IPS-20b (cell line): ENCODE measurements around the gene PXYLP1.

Experiments used
- H3K27ac ChIP-seq: one replicate; pipeline ENCODE4 v1.5.1; 2013; ENCODE audit warnings: low read length
- H3K27me3 ChIP-seq: 2 replicates; pipeline ENCODE4 v1.6.1; 2013; ENCODE audit warnings: mild to moderate bottlenecking, low read length, inconsistent platforms; ENCODE audit not compliant: insufficient read depth
- H3K36me3 ChIP-seq: 2 replicates; pipeline ENCODE4 v1.6.1; 2013; ENCODE audit warnings: low read depth, mild to moderate bottlenecking, inconsistent platforms, low read length, moderate library complexity; ENCODE audit not compliant: insufficient read depth
- H3K4me1 ChIP-seq: 2 replicates; pipeline ENCODE4 v1.6.1; 2013; ENCODE audit warnings: mild to moderate bottlenecking, control low read depth, inconsistent platforms, low read length, moderate library complexity; ENCODE audit not compliant: insufficient read depth
- H3K4me3 ChIP-seq: 2 replicates; pipeline ENCODE4 v1.5.1; 2013; ENCODE audit warnings: mild to moderate bottlenecking, low read length, inconsistent platforms
- H3K9ac ChIP-seq: 2 replicates; pipeline ENCODE4 v1.6.1; 2013; ENCODE audit warnings: low read depth, mild to moderate bottlenecking, inconsistent platforms, low read length, moderate library complexity
- H3K9me3 ChIP-seq: 2 replicates; pipeline ENCODE4 v1.6.1; 2013; ENCODE audit warnings: mild to moderate bottlenecking, low read depth, low read length, inconsistent platforms; ENCODE audit not compliant: insufficient read depth

The PXYLP1 gene

DNA sequence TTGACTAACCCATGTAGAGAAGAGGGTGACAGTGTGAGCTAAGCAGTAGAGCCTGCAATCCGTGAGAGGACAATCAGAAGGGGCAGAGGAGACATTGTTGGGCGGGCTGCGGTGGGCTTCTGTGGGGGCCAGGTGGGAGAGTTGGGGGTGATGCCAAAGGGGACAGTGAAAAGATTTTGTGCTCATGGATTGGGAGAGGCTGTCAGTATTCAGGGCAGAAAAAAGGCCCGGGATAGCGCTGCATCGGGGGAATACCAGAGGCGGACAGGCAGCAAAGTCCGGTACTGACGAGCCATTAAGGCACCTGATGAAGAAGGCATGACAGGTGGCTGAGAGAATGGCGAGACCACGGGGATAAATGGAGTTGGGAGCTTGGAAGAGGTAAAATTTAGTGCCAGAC is 1.3 kb upstream of the PXYLP1 start:
- no peak overlapping the region for H3K9ac ChIP-seq
- H3K4me1 ChIP-seq, result peaks cover 13% of the 10 kb centered on the region
- H3K27ac ChIP-seq, result no peak overlapping the region
- H3K36me3 ChIP-seq, result 0 out of 2 replicates have a peak, but pooled peaks cover 6% of the 10 kb centered on the region
- no peaks in the 10 kb centered on the region for H3K9me3 ChIP-seq
- peaks cover 34% of the 10 kb centered on the region for H3K27me3 ChIP-seq
- H3K4me3 ChIP-seq, result no peak overlapping the region

DNA sequence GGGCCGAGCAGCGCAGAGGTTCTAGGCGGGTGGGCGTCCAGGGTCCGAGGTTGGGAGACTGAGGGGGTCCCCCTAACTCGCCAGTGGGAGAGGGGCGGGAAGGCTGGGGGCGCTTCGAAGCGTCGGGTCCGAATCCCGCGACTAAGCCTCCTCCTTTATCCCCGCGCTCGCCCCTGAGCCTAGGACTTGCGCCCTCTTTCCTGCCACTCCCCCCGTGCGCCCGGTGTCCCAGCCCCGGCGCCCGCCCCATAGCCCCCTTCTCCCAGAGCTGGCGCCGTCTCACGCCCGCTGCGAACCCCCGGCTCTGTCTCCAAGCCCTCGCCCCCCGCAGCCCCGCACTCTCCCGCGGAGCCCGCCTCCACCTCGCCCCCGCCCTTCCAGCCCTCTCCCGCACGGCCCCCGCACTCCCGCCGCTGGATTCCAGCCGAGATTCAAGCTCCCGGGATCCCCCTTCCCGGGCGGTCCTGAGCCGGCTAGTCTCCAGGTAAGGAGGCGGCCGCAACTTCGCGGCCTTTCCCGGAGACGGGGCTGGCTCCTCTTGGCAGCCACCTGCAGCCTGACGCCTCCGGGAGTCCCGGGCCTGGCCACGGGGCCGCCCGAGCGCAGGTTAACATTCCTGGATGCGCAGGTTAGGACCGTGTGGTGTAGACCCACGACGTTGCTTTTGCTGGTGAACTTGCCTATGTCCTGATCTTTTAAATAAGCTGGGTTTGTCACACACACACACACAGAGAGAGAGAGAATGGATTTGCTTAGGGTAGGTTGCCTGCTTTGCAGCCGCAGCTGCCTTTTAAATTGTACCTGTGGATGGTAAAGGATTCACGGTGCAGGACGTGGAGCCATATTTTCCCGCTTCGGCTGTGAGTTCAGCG is 563 bp downstream of the PXYLP1 start:
- Histone ChIP-seq H3K4me3 (peak overlapping the region; percentile 88), H3K9me3 (no peaks in the 10 kb centered on the region), H3K4me1 (peaks cover 13% of the 10 kb centered on the region), H3K27me3 (peaks cover 34% of the 10 kb centered on the region), H3K9ac (peak overlapping the region; percentile 74; the same call in 1 of the 2 replicates), H3K36me3 (peaks cover 17% of the 10 kb centered on the region; the same call in 1 of the 2 replicates), H3K27ac (no peak overlapping the region)

DNA sequence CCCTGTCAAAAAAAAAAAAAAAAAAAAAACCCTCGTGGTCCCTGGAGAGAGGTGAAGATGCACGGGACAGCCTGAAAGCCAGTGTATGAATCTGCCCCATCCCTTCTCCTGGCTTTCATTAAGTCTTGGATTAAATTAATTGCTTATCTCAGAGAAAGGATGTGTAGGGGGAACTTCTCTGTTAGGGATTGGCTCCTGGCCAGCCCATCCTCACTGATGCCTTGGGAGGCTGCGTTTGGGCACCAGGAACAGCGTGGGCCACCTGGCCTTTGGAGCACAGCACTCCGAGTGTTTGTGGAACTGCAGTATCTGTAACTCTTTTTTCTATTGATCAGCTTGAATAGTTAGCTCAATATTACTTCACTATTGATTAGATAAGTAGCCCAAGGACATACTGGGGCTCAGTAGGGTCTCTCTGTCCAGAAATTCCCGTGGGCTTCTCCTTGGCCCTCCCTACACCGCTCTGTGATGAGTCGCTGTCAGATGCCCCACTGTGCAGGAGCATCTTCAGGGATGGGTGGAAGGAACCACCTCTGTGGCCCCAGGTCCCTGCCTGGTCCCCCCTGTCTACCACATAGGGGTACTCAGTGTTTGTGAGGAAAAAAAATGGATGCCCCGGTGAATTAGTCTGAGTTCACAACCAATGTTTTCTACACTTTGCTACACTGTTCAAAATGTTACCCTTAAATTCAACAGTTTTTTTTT is 2.0 kb downstream of the PXYLP1 start:
- peaks cover 10% of the 10 kb centered on the region for H3K4me1 ChIP-seq
- no peak overlapping the region for H3K9ac ChIP-seq
- no peak overlapping the region for H3K27ac ChIP-seq
- peaks cover 17% of the 10 kb centered on the region; the same call in 1 of the 2 replicates for H3K36me3 ChIP-seq
- H3K27me3 ChIP-seq, result peaks cover 34% of the 10 kb centered on the region
- H3K4me3 ChIP-seq, result no peak overlapping the region
- H3K9me3 ChIP-seq, result no peaks in the 10 kb centered on the region

DNA sequence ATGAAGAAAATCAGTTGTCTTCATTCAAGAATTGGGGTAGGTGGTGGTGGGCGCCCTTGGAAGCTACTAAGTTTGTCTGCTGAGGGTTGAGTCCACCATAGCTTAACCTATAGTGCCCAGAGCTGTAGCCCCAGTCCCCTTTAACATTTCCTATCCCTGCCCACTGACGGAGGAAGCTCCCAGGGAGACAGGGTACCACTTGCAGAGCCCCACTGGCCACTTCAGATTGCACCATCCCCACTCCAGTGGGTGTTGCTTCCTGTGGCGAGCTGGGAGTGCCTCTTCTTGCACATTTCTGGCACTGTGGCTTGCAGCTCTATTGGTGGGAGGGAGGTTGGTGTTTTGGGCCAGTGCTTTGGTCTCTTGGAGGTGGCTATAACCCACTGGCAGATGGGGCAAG is 2.7 kb downstream of the PXYLP1 start:
- Histone ChIP-seq H3K4me1 (peaks cover 13% of the 10 kb centered on the region), H3K36me3 (peaks cover 17% of the 10 kb centered on the region; the same call in 1 of the 2 replicates), H3K27me3 (peaks cover 34% of the 10 kb centered on the region), H3K27ac (no peak overlapping the region), H3K9ac (no peak overlapping the region), H3K9me3 (no peaks in the 10 kb centered on the region), H3K4me3 (no peak overlapping the region)

DNA sequence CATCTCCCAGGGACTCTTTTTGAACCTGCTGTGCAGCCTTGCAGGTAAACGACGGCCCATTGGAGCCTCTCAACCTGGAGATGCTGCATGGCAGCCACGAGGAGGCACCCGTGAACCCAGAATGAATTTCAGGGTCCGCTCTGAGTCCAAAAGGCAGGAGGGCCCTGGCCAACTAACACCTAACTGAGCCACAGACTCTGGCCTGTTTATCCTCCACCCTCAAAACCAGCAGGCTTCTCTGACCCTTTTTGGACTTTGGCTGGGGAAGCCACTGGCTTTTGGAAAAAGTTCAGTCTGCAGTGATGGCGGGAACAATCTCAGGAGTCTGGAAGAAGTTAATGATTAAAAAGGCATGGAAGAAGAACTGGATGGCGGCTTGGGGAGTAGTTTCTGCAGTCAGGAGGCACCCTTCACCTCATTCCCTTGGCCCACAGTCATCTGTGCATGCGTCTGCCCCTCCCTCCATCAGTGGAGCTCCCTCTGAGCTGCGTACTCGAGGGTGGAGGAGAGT is 4.1 kb downstream of the PXYLP1 start:
- H3K9ac ChIP-seq, result no peak overlapping the region
- H3K9me3 ChIP-seq, result no peaks in the 10 kb centered on the region
- no peak overlapping the region for H3K27ac ChIP-seq
- H3K27me3 ChIP-seq, result peaks cover 20% of the 10 kb centered on the region
- no peak overlapping the region for H3K4me3 ChIP-seq
- H3K36me3 ChIP-seq, result peaks cover 17% of the 10 kb centered on the region; the same call in 1 of the 2 replicates
- peaks cover 22% of the 10 kb centered on the region for H3K4me1 ChIP-seq

DNA sequence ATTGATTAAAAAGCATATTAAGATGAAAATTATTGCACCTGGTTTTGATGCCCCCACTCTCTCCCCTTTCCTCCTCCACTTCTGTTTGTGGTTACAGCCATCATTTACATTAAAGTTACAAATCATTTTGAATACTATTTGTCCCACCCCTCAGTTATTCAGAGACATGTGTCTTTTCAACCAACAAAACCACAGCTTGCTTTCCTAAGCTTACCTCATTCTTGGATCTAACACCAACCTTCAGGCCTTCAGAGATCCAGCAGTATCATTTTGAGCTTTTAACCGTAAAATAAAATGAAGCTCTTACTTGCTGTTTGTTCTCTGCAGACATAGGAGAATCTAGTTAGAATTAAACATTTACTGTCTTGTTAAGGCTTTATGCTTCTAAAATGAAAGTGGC is 4.7 kb downstream of the PXYLP1 start:
- Histone ChIP-seq H3K4me3 (no peak overlapping the region), H3K9me3 (no peaks in the 10 kb centered on the region), H3K27me3 (peaks cover 17% of the 10 kb centered on the region), H3K4me1 (peaks cover 22% of the 10 kb centered on the region), H3K27ac (no peak overlapping the region), H3K9ac (no peak overlapping the region), H3K36me3 (peaks cover 17% of the 10 kb centered on the region; the same call in 1 of the 2 replicates)

- Histone ChIP-seq H3K9ac (no peak overlapping the region), H3K4me3 (no peak overlapping the region), H3K36me3 (peaks cover 22% of the 10 kb centered on the region; the same call in 1 of the 2 replicates), H3K9me3 (no peaks in the 10 kb centered on the region), H3K27ac (no peak overlapping the region), H3K27me3 (peaks cover 10% of the 10 kb centered on the region), H3K4me1 (peaks cover 22% of the 10 kb centered on the region)
Measured at GRCh38 chr3:141237701-141238521, 6.3 kb downstream of the PXYLP1 start.

- Histone ChIP-seq H3K9me3 (no peaks in the 10 kb centered on the region), H3K27ac (no peak overlapping the region), H3K4me1 (peaks cover 22% of the 10 kb centered on the region), H3K9ac (no peak overlapping the region), H3K27me3 (no peaks in the 10 kb centered on the region), H3K36me3 (peaks cover 24% of the 10 kb centered on the region; the same call in 1 of the 2 replicates), H3K4me3 (no peak overlapping the region; the same call in 1 of the 2 replicates)
Measured at GRCh38 chr3:141239511-141240281, 8.1 kb downstream of the PXYLP1 start.

GRCh38 chr3:141240286-141240685 is 8.7 kb downstream of the PXYLP1 start:
- Histone ChIP-seq H3K9me3 (no peaks in the 10 kb centered on the region), H3K36me3 (peaks cover 18% of the 10 kb centered on the region; the same call in 1 of the 2 replicates), H3K4me1 (peaks cover 22% of the 10 kb centered on the region), H3K27ac (no peak overlapping the region), H3K4me3 (no peak overlapping the region), H3K27me3 (no peaks in the 10 kb centered on the region), H3K9ac (no peak overlapping the region)

DNA sequence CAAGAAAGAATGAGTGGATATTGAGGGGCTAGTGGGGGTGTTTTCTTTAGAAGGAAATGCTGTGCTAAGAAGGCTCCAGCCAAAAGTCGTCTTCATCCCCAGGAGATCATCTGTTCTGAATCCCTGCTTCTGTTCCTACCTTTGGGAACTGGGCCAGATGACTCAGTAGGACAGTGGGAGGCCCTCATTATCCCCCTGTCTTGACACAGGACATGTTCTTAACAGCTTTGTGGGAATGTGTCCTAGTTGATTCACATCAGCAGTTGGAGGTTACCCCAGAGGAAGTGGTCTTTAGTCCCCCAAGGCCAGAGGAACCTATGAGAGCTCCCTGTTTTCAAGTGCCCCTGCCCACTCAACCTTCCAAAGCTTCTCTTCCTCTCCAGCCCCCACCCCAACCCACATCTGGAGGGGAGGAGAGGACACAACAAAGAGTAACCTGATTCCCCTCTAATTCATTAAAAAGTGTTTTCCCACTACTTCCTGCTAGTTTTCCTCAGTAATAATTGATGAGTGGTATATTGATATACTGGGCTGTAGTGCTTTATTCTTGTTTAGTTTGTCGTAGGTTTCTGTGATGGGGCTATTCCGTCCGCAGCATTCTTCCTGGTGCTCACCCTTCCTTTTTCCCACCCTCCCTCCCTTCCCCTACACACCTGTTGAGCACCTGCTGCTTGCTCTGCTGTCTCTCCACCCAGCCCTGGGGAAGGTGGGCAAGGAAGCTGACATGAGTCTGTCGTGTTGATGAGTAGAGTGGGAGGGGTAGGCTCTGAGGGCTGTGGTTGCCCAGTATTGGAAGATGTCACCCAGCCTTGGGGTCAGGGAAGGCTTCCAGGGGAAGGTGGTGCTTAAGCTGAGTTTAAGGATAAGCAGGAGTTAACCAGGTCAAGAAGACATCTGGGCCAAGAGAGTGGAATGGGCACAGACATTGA is 9.3 kb downstream of the PXYLP1 start:
- Histone ChIP-seq H3K4me3 (no peak overlapping the region), H3K36me3 (peaks cover 13% of the 10 kb centered on the region; the same call in 1 of the 2 replicates), H3K9ac (no peak overlapping the region), H3K27ac (no peak overlapping the region), H3K9me3 (no peaks in the 10 kb centered on the region), H3K27me3 (no peaks in the 10 kb centered on the region), H3K4me1 (peaks cover 22% of the 10 kb centered on the region)
